Dedifferentiated amniotic fluid mesenchymal stem cell (primary cell): ENCODE results near the gene RAB8A.

Experiments used
- DNase-seq: peaks from one replicate; pipeline ENCODE4 v3.0.0-alpha.2; 2016; ENCODE audit errors: extremely low spot score

RAB8A gene

GRCh38 chr19:16142032-16142580 lies 30.4 kb downstream of the RAB8A start:
- DNase-seq, result no peak

GRCh38 chr19:16143399-16144215 lies 31.9 kb downstream of the RAB8A start, which contains the start of gene HSH2D:
HSH2D (plus strand) TSS chr19:16143685; CDS start chr19:16148751, 5,066 bp downstream.
- DNase-seq, result no peak

DNA sequence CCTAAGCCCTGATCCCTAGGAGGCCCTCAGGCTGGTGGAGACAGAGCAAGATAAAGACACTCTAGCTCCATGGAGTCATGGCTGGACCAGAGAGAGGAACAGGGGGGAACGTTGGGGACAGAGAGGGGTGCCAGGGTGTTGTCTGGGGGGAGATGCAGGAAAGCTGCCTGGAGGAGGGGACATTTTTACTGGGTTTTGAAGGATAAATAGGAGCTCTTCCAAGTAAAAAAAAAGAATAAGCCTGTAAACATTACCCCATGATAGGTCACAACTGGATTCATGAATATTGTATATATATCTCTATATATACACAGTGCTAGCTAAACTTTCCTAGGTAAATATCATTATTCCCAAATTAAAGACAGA lies 32.5 kb downstream of the RAB8A start:
- DNase-seq, result no peak

DNA sequence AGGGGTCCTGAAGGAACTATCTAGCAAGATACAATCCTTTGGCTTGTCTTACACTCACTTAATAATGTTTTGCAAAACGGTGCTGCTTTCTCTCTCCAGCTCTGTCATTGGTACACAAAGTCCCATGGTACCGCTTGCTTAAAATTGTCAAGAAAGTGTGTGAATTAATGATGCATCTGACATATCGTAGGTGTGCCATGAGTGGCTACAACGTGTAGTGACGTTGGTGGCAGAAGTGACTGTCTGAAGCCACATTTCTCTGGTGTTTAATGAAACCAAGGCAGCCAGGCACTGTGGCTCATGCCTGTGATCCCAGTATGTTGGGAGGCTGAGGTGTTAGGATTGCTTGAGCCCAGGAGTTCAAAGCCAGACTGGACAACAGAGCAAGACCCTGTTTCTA lies 34.4 kb downstream of the RAB8A start:
- no peak for DNase-seq

DNA sequence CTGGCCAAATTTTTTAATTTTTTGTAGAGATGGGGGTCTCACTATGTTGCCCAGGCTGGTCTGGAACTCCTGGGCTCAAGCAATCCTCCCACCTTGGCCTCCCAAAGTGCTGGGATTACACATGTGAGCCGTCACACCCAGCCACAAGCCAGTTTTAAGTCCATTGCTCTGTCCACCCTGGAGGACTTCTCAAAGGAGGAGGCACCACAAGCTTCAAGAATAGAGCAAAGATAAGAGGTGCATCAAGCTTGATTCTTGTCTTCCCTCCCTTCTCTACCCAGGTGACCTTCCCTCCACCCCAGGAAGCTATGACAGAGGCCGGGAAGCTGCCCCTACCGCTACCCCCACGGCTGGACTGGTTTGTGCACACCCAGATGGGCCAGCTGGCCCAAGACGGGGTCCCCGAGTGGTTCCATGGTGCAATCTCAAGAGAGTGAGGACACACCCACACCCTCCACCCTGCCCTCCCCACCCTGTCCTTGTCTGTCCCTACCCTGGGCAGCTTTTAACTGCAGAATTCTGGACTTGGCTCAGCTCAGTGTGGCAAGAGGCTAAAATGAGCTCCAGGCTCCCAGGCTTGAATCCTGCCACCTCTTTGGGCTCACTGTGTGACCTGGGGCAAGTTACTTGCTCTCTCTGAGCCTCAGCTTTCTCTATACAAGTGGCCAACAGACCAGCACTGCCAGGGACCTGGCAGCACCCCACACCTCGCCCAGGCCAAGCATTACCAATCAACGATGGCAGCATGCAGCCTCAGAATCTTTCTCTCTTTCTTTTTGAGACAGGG lies 36.9 kb downstream of the RAB8A start:
- DNase-seq, result no peak

GRCh38 chr19:16153582-16154336 lies 42.1 kb downstream of the RAB8A start:
- DNase-seq, result no peak

DNA sequence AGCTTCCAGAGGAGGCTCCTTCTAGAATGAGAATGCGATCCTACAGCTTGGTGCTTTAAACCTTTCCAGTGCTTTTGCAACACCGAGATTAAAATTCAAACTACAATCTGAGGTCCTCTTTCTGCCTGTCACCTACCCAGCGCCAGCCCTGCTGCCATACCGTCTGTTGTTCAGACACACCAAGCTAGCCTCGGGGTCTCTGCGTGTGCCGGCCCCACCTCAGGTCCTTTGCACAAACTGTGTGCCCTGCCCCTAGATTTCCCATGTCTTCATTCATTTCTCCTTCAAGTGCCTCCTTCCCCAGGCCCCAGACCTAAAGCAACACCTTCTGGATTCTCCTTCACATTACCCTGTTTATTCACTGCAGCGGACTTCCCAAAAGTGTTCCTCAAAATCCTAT lies 42.9 kb downstream of the RAB8A start:
- no peak for DNase-seq

DNA sequence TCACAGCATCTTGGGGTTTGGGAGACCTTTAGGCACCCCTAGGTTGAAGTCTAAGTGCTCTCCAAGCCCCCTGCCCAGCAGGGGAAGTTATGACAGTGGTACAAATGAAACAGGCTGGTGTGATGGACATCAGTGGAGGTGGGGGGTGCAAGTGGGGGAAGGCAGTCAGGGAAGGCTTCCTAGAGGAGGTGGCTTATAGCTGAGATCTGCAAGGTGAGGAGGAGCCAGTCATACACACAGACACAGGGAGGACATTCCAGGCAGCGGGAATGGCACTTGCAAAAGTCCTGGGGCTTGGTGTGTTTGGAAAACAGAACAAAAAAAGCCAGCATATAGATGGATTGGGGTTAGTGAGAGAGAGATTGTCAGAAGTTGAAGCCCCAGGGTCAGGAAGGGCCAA lies 43.4 kb downstream of the RAB8A start:
- no peak for DNase-seq

DNA sequence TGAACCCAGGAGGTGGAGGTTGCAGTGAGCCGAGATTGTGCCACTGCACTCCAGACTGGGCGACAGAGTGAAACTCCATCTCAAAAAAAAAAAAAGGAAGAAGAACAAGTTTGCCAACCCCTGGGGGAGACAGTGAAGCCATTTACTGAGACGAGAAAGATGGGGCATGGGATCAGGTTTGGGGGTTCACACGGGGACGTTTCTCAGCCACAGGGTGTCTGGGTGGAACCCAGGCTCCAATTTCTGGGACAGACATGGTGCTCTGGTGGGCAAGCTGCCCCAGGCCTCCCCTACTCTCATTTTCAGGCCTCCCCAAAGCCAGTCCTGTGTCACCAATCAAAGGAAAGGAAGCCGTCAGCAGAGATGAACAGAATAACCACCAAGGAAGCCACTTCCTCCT lies 45.2 kb downstream of the RAB8A start:
- no peak for DNase-seq

GRCh38 chr19:16157601-16158000 lies 45.9 kb downstream of the RAB8A start:
- no peak for DNase-seq

- no peak for DNase-seq
Measured at GRCh38 chr19:16159655-16160054, 48.0 kb downstream of the RAB8A start.

- no peak for DNase-seq
Measured at GRCh38 chr19:16160445-16160942, 48.8 kb downstream of the RAB8A start.

DNA sequence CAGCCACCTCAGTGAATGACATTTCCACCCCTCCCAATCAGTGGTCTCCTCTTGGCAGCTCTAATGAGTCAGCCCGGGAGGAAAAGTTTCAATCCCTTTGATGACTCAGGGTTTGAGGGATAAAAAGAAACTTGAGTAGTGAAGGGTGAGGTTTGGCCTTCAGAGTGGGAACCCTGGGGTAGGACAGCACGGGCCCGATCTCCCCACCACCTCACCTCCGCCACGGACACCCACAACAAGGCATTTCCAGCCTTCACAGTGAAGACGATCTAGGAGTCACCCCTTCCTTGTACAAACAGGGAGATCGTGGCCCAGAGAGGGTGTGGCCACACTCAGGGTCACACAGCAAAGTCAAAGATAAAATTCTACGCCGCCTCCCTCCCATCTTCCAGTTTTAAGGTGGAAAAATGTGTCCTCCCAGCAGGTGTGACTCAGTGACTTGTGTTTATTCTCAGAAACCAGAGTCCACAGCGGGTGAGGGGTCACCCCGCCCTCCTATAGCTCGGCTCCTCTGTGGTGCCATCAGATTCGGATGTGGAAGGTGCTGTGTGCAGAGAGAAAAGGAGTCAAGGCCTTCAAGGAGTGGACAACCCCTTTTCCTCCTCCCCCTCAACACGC lies 49.4 kb downstream of the RAB8A start:
- peak; percentile 44 for DNase-seq

- DNase-seq, result peak; percentile 75
Measured at GRCh38 chr19:16161840-16162239, 50.2 kb downstream of the RAB8A start.

GRCh38 chr19:16164222-16164890 lies 52.7 kb downstream of the RAB8A start:
- no peak for DNase-seq

GRCh38 chr19:16166417-16166816 lies 54.7 kb downstream of the RAB8A start:
- no peak for DNase-seq

- DNase-seq, result no peak
Measured at GRCh38 chr19:16167055-16167454, 55.4 kb downstream of the RAB8A start.

- no peak for DNase-seq
Measured at GRCh38 chr19:16168465-16169081, 56.9 kb downstream of the RAB8A start.

GRCh38 chr19:16170134-16170533 lies 58.4 kb downstream of the RAB8A start:
- no peak for DNase-seq

DNA sequence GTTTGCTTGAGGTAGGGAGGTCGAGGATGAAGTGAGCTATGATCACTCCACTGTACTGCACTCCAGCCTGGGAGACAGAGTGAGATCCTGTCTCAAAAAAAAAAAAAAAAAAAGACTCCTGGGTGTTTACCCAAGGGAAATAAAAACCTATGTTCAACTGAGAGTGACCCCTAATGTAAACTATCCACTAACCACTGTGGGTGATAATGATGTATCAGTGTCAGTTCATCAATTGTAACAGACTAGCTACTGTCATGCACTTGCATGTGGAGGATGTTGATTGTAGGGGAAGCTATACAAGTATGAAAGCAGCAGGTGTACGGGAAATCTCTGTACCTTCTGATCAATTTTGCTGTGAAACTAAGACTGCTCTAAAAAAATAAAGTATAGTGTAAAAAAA lies 64.3 kb downstream of the RAB8A start:
- no peak for DNase-seq
